HepG2 (cell line): ENCODE data around the gene KRT38.

Experiments
- BHLHE40 ChIP-seq: IDR thresholded peaks from 2 replicates; pipeline ENCODE4 v1.6.1; 2011; ENCODE audit warnings: low read length, improper control_type of control experiment
- CEBPB ChIP-seq: IDR thresholded peaks from 2 replicates; pipeline ENCODE4 v1.6.1; 2011; ENCODE audit warnings: low read depth, low read length, improper control_type of control experiment, borderline replicate concordance
- JUN ChIP-seq: sonication (generic); formaldehyde crosslinking; IDR thresholded peaks from 2 replicates; pipeline ENCODE4 v1.4.0; 2020; ENCODE audit warnings: mild to moderate bottlenecking, missing genetic modification reagents
- MATR3 ChIP-seq: sonication (generic); formaldehyde crosslinking; IDR thresholded peaks from 2 replicates; pipeline ENCODE4 v1.4.0; 2020; ENCODE audit warnings: missing genetic modification reagents
- POLR2A ChIP-seq, 2 experiments: IDR thresholded peaks; 2 replicates each; pipeline ENCODE4 v1.6.1; 2011; ENCODE audit warnings: low read depth in 2 of 2, low read length in 2 of 2, mild to moderate bottlenecking in 1 of 2, moderate library complexity in 1 of 2; ENCODE audit not compliant: insufficient read depth in 1 of 2
- ZNF296 ChIP-seq: sonication (generic); formaldehyde crosslinking; conservative IDR thresholded peaks from 2 replicates; pipeline ENCODE4 v1.5.0; 2020; ENCODE audit warnings: mild to moderate bottlenecking, missing genetic modification reagents
- ZSCAN22 ChIP-seq: sonication (generic); formaldehyde crosslinking; IDR thresholded peaks from 2 replicates; pipeline ENCODE4 v1.4.0; 2020; ENCODE audit warnings: mild to moderate bottlenecking, missing genetic modification reagents
- TF ChIP-seq, protein P1 (sequence below): sonication (generic); formaldehyde crosslinking; IDR thresholded peaks from 2 replicates; pipeline ENCODE4 v1.4.0; 2020; ENCODE audit warnings: missing genetic modification reagents, borderline replicate concordance
- TF ChIP-seq, protein P2 (sequence below), 2 experiments: IDR thresholded peaks; 2 replicates each; pipeline ENCODE4 v1.6.1; 2011 to 2012; ENCODE audit warnings: low read length in 2 of 2, borderline replicate concordance in 1 of 2, low read depth in 1 of 2, mild to moderate bottlenecking in 1 of 2, moderate library complexity in 1 of 2
- TF ChIP-seq, protein P3 (sequence below): sonication (generic); formaldehyde crosslinking; IDR thresholded peaks from 2 replicates; pipeline ENCODE4 v1.4.0; 2020; ENCODE audit warnings: missing genetic modification reagents
- TF ChIP-seq, protein P4 (sequence below): sonication (generic); formaldehyde crosslinking; IDR thresholded peaks from 2 replicates; pipeline ENCODE4 v1.4.0; 2020; ENCODE audit warnings: missing genetic modification reagents
- TF ChIP-seq, protein P5 (sequence below): sonication (generic); formaldehyde crosslinking; IDR thresholded peaks from 2 replicates; pipeline ENCODE4 v1.5.0; 2020; ENCODE audit warnings: mild to moderate bottlenecking, missing genetic modification reagents, moderate library complexity

DNA sequence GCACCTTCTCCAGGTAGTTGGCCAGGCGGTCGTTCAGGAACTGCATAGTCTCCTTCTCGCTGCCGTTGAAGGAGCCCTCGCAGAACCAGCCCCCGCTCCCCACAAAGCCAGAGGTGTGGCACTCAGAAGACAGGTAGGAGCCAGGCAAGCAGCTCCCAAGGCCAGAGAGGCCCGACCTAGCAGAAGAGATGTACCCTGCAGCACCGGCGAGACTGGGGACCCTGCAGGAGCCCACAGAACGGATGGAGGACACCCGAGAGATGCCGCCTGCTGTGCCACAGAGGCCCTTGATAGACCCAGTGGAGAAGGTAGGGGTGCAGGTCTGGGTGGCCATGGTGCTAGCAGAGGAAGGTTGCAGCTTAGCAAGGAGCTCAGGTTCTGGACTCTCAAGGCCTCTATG, 48.7 kb upstream of the KRT38 start, which contains the start of gene KRT36:
- TF ChIP-seq CEBPB (no peak), POLR2A (IDR thresholded peaks at IDR 0.05; ENCODE audit: insufficient read depth in 1 of 2, low read depth in 2 of 2, low read length in 2 of 2) (no peak), BHLHE40 (no peak), JUN (no peak), ZNF296 (CRISPR knock-in tag) (no peak), ZSCAN22 (no peak), MATR3 (CRISPR knock-in tag) (no peak)
- TF ChIP-seq, protein P1, sequence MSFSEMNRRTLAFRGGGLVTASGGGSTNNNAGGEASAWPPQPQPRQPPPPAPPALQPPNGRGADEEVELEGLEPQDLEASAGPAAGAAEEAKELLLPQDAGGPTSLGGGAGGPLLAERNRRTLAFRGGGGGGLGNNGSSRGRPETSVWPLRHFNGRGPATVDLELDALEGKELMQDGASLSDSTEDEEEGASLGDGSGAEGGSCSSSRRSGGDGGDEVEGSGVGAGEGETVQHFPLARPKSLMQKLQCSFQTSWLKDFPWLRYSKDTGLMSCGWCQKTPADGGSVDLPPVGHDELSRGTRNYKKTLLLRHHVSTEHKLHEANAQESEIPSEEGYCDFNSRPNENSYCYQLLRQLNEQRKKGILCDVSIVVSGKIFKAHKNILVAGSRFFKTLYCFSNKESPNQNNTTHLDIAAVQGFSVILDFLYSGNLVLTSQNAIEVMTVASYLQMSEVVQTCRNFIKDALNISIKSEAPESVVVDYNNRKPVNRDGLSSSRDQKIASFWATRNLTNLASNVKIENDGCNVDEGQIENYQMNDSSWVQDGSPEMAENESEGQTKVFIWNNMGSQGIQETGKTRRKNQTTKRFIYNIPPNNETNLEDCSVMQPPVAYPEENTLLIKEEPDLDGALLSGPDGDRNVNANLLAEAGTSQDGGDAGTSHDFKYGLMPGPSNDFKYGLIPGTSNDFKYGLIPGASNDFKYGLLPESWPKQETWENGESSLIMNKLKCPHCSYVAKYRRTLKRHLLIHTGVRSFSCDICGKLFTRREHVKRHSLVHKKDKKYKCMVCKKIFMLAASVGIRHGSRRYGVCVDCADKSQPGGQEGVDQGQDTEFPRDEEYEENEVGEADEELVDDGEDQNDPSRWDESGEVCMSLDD = no peak
- TF ChIP-seq, protein P2, sequence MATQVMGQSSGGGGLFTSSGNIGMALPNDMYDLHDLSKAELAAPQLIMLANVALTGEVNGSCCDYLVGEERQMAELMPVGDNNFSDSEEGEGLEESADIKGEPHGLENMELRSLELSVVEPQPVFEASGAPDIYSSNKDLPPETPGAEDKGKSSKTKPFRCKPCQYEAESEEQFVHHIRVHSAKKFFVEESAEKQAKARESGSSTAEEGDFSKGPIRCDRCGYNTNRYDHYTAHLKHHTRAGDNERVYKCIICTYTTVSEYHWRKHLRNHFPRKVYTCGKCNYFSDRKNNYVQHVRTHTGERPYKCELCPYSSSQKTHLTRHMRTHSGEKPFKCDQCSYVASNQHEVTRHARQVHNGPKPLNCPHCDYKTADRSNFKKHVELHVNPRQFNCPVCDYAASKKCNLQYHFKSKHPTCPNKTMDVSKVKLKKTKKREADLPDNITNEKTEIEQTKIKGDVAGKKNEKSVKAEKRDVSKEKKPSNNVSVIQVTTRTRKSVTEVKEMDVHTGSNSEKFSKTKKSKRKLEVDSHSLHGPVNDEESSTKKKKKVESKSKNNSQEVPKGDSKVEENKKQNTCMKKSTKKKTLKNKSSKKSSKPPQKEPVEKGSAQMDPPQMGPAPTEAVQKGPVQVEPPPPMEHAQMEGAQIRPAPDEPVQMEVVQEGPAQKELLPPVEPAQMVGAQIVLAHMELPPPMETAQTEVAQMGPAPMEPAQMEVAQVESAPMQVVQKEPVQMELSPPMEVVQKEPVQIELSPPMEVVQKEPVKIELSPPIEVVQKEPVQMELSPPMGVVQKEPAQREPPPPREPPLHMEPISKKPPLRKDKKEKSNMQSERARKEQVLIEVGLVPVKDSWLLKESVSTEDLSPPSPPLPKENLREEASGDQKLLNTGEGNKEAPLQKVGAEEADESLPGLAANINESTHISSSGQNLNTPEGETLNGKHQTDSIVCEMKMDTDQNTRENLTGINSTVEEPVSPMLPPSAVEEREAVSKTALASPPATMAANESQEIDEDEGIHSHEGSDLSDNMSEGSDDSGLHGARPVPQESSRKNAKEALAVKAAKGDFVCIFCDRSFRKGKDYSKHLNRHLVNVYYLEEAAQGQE (IDR thresholded peaks at IDR 0.05; ENCODE audit: borderline replicate concordance in 1 of 2, low read depth in 1 of 2, low read length in 2 of 2) = no peak
- TF ChIP-seq, protein P3, sequence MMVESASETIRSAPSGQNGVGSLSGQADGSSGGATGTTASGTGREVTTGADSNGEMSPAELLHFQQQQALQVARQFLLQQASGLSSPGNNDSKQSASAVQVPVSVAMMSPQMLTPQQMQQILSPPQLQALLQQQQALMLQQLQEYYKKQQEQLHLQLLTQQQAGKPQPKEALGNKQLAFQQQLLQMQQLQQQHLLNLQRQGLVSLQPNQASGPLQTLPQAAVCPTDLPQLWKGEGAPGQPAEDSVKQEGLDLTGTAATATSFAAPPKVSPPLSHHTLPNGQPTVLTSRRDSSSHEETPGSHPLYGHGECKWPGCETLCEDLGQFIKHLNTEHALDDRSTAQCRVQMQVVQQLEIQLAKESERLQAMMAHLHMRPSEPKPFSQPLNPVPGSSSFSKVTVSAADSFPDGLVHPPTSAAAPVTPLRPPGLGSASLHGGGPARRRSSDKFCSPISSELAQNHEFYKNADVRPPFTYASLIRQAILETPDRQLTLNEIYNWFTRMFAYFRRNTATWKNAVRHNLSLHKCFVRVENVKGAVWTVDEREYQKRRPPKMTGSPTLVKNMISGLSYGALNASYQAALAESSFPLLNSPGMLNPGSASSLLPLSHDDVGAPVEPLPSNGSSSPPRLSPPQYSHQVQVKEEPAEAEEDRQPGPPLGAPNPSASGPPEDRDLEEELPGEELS = no peak
- TF ChIP-seq, protein P4, sequence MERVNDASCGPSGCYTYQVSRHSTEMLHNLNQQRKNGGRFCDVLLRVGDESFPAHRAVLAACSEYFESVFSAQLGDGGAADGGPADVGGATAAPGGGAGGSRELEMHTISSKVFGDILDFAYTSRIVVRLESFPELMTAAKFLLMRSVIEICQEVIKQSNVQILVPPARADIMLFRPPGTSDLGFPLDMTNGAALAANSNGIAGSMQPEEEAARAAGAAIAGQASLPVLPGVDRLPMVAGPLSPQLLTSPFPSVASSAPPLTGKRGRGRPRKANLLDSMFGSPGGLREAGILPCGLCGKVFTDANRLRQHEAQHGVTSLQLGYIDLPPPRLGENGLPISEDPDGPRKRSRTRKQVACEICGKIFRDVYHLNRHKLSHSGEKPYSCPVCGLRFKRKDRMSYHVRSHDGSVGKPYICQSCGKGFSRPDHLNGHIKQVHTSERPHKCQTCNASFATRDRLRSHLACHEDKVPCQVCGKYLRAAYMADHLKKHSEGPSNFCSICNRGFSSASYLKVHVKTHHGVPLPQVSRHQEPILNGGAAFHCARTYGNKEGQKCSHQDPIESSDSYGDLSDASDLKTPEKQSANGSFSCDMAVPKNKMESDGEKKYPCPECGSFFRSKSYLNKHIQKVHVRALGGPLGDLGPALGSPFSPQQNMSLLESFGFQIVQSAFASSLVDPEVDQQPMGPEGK (CRISPR knock-in tag) = no peak
- TF ChIP-seq, protein P5, sequence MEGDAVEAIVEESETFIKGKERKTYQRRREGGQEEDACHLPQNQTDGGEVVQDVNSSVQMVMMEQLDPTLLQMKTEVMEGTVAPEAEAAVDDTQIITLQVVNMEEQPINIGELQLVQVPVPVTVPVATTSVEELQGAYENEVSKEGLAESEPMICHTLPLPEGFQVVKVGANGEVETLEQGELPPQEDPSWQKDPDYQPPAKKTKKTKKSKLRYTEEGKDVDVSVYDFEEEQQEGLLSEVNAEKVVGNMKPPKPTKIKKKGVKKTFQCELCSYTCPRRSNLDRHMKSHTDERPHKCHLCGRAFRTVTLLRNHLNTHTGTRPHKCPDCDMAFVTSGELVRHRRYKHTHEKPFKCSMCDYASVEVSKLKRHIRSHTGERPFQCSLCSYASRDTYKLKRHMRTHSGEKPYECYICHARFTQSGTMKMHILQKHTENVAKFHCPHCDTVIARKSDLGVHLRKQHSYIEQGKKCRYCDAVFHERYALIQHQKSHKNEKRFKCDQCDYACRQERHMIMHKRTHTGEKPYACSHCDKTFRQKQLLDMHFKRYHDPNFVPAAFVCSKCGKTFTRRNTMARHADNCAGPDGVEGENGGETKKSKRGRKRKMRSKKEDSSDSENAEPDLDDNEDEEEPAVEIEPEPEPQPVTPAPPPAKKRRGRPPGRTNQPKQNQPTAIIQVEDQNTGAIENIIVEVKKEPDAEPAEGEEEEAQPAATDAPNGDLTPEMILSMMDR = no peak
